OCI-LY3 (cell line): ENCODE results near the gene FAM118B.

Source experiments
- EZH2phosphoT487 ChIP-seq: fragments of 200-600 bp; shearing (Covaris generic); IDR thresholded peaks from 2 replicates; pipeline ENCODE4 v1.6.1; 2018; ENCODE audit warnings: antibody characterized with exemption, mixed run types, low read depth
- TF ChIP-seq, protein P1 (sequence below): fragments of 200-600, 300-600 bp; sonication (generic); IDR thresholded peaks from 2 replicates; pipeline ENCODE4 v1.5.1; 2014; ENCODE audit warnings: antibody characterized with exemption, low read length, low read depth

DNA sequence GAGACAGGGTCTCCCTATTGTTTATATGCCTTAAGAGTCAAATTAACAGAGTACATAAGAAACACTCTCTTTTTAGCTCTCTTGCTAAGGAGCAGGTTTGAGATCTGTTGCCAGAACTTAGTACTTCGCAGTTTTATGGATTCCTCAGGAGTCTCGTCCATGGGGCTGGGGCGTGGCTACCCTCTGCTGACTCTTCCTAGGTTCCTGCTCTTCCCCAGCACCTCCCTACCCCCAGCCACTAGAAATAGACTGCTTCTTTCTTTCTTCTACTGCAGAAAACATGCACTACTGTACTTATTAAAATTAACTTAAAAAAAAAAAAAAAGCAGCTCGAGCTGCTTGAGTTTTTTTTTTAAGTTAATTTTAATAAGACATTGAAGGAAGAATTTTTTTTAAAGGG is 8.0 kb downstream of the FAM118B start:
- TF ChIP-seq, protein P1, sequence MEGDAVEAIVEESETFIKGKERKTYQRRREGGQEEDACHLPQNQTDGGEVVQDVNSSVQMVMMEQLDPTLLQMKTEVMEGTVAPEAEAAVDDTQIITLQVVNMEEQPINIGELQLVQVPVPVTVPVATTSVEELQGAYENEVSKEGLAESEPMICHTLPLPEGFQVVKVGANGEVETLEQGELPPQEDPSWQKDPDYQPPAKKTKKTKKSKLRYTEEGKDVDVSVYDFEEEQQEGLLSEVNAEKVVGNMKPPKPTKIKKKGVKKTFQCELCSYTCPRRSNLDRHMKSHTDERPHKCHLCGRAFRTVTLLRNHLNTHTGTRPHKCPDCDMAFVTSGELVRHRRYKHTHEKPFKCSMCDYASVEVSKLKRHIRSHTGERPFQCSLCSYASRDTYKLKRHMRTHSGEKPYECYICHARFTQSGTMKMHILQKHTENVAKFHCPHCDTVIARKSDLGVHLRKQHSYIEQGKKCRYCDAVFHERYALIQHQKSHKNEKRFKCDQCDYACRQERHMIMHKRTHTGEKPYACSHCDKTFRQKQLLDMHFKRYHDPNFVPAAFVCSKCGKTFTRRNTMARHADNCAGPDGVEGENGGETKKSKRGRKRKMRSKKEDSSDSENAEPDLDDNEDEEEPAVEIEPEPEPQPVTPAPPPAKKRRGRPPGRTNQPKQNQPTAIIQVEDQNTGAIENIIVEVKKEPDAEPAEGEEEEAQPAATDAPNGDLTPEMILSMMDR = no peak
- no peak for TF ChIP-seq EZH2phosphoT487
